Stimulated activated CD8-positive, alpha-beta memory T cell treated with anti-CD3 and anti-CD28 coated beads, Interleukin-15, amount 100 ng/mL, for 24 hours (primary cell): ENCODE results near the gene PHKB.
"Not testable (repeated sequence)": the region's sequence is repeated elsewhere in the genome, so short reads cannot be mapped to it uniquely, and the experiment has no call there.

Experiments
- DNase-seq: peaks from one replicate; pipeline ENCODE4 v3.0.0-alpha.2; 2020; ENCODE audit warnings: low read depth

The PHKB gene

GRCh38 chr16:47460711-47461597, at the start of gene PHKB, which contains the start of gene ITFG1:
TSS of gene PHKB (plus strand) at chr16:47461331. CDS start at chr16:47461351, 20 bp downstream.
TSS of gene ITFG1 (minus strand) at chr16:47461063. CDS start at chr16:47461045, 18 bp downstream.
- peak; percentile 95 for DNase-seq

- DNase-seq, result no peak
Measured at GRCh38 chr16:47413041-47413440, 48.1 kb upstream of the PHKB start.

- no peak for DNase-seq
Measured at GRCh38 chr16:47416869-47417268, 44.3 kb upstream of the PHKB start.

- no peak for DNase-seq
Measured at GRCh38 chr16:47424846-47425245, 36.3 kb upstream of the PHKB start.

GRCh38 chr16:47426806-47427205, 34.3 kb upstream of the PHKB start:
- DNase-seq, result no peak

- no peak for DNase-seq
Measured at GRCh38 chr16:47431960-47432359, 29.2 kb upstream of the PHKB start.

GRCh38 chr16:47434274-47434673, 26.9 kb upstream of the PHKB start:
- DNase-seq, result not testable (repeated sequence)

- DNase-seq, result not testable (repeated sequence)
Measured at GRCh38 chr16:47440066-47440465, 21.1 kb upstream of the PHKB start.

GRCh38 chr16:47442884-47443283, 18.2 kb upstream of the PHKB start:
- DNase-seq, result not testable (repeated sequence)

- no peak for DNase-seq
Measured at GRCh38 chr16:47446431-47446830, 14.7 kb upstream of the PHKB start.

GRCh38 chr16:47448830-47449575, 12.1 kb upstream of the PHKB start:
- DNase-seq, result no peak

- DNase-seq, result no peak
Measured at GRCh38 chr16:47449788-47450187, 11.3 kb upstream of the PHKB start.

- DNase-seq, result no peak
Measured at GRCh38 chr16:47458331-47458730, 2.8 kb upstream of the PHKB start.

GRCh38 chr16:47459603-47460002, 1.5 kb upstream of the PHKB start:
- DNase-seq, result no peak

- DNase-seq, result no peak
Measured at GRCh38 chr16:47460359-47460710, 796 bp upstream of the PHKB start.

- peak; percentile 2 for DNase-seq
Measured at GRCh38 chr16:47461598-47462266, 601 bp downstream of the PHKB start.

GRCh38 chr16:47463771-47464624, 2.9 kb downstream of the PHKB start:
- DNase-seq, result no peak

GRCh38 chr16:47465919-47466630, 4.9 kb downstream of the PHKB start:
- no peak for DNase-seq

- DNase-seq, result no peak
Measured at GRCh38 chr16:47467501-47467900, 6.4 kb downstream of the PHKB start.

GRCh38 chr16:47468070-47468689, 7.0 kb downstream of the PHKB start:
- not testable (repeated sequence) for DNase-seq
